EL (cell line): ENCODE results near the gene TAS1R2.
"Not testable (repeated sequence)": the region's sequence is repeated elsewhere in the genome, so short reads cannot be mapped to it uniquely, and the experiment has no call there.

Experiments used
- DNase-seq: peaks from one replicate; pipeline ENCODE4 v3.0.0-alpha.2; 2016

The TAS1R2 gene

DNA sequence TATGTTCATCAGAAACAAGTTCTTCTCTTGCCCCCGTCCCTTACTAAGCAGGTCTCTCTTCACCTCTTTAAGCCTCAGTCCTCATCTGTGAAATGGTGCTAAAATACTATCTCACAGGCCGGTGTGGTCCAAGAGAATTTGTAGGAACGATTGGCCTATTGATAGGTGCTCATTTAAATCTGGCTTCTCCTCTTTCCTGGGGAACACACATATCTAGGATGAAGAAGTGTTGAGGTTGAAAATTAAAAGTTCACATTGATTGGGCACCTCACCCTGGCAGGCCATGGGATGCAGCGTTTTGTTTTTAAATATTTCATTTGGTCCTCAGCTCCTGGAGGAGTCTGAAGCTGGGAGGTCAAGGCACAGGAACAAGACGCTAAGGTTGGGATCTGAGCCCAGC, 8.9 kb upstream of the TAS1R2 start:
- DNase-seq, result no peak

DNA sequence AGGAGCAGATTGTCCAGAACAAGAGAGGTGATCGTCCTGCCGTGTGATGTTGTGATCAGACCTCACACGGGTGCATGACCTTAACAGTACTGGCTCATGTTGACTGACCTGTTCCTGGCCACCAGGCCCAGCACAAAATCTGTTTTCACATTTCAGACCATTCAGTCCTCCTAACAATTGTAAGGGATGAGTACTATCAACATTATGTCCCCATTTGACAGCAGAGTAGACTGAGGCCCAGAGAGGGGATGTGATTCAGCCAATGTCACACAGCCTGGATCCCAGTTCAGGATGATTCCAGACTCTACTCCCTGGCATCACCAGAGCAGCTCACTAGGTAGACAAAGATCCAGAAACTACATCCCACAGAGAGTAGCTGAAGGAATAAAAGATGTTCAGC, 7.4 kb upstream of the TAS1R2 start:
- no peak for DNase-seq

DNA sequence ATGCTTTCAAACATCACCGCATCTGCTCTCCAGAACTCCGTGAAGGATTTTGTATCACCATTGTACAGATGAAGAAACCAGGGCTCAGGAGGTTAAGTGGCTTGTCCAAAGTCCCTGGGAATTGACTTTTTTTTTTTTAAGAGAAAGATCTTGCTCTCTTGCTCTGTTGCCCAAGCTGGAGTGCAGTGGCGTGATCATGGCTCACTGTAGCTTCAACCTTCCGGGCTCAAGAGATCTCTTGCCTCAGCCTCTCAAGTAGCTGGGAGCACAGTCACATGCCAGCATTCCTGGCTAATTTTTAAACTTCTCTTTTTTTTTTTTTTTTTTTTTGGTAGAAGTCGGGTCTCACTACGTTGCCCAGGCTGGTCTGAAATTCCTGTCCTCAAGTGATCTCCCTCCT, 6.9 kb upstream of the TAS1R2 start:
- DNase-seq, result no peak

DNA sequence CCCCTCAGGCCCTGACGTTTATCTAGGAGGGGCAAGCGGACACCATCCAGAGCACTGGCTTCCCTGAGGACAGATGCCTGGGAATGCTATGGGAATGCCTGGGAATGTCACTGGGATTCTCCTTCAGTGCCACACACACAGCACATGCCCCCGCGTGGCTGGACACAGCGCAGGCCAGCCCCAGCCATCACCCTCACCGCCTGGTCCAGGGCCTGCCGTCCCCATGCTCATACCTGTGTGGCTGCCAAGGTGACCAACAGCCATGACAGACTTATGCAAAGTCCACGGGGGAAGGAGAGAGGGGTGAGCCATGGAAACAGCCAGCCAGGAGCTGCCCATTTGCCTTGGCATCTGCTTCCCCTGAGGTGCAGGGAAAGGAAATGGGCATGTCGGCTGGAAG, 5.7 kb upstream of the TAS1R2 start:
- DNase-seq, result no peak

DNA sequence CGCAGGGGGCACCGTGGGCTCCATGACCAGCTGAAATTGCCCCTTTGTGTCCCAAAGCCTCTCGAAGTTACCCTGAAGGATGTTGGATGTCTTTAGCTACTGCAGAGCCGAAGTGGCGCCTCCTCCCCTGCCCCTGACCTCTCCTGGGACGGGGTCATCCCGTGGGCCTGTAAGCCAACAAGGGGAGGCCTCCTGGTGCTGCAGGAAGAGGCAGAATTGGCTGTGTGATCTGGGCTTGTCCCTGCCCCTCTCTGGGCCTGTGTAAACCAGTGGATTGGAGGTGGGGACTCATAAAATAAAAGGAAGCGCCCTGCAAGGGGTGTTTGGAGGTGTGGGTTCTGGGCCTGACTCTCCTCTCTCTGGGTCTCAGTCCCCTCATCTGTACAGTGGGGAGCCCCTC, 2.1 kb upstream of the TAS1R2 start:
- no peak for DNase-seq

DNA sequence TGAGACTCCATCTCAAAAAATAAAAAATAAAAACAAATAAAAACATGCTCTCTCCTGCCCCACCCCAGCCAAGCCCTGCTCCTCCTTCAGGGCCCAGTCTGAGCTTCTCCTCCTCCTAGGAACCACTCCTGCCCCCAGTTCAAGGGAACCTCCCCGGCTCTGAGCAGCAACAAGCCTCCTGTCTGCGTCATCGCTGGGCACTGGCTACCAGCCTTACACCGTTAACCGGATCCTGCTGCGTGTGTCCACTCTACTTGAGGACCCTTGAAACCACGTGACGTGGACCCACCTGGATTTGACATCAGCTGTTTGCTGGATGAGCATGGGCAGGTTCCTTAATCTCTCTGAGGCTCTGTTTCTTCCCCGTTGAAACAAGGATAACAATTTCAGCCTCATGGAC, 1.6 kb upstream of the TAS1R2 start:
- no peak for DNase-seq

DNA sequence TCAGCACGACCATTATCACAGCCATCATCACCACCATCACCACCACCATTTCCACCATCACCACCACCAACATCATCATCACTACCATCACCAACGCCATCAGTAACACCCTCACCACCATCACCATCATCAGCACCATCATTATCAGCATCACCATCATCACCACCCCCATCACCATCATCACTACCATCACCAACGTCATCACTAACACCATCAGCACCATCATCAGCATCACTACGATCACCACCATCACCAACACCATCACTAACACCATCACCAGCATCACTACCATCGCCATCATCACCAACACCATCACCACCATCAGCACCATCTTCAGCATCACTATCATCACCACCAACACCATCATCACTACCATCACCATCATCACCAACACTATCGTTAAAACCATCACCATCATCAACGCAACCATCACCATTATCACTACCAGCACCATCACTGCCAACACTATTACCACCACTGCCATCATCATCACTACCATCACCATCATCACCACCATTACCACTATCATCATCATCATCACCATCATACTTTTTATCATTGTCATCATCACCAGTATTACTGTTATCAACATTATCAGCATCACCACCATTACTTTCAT, 1.3 kb downstream of the TAS1R2 start:
- DNase-seq, result no peak

DNA sequence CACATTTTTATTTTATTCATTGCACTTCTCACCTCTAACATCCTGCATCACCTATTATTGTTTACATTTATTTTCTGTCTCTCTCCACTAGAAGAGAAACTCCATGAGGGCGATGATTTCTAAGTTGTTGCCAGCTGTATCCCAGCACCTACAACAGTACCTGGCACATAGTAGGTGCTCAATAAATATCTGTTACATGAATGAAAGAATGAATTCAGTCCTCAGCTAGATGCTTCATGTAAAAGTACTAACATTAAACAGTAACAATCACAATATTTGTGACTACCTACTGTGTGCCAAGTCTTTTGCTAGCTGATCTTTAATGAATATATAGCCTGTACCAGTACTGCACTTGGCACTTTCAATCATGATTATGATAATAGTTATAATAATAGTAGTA, 3.0 kb downstream of the TAS1R2 start:
- DNase-seq, result no peak

DNA sequence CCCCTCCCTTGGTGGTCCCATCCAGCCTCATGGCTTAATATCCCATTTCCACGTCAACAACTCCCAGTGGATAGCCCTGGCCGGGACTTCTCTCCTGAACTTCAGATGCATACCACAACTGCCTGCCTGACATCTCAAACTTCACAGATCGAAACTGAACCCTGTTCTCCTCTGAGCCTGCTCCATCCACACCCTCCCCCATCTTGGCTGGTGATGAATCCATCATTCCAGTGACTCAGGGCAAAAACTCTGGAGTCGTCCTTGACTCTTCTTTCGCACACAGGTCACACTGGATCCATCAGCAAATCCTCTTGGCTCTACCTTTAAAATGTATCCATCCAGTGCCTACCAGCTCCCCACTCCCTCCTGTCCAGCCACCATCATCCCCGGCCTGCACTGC, 3.9 kb downstream of the TAS1R2 start:
- DNase-seq, result peak; percentile 6

DNA sequence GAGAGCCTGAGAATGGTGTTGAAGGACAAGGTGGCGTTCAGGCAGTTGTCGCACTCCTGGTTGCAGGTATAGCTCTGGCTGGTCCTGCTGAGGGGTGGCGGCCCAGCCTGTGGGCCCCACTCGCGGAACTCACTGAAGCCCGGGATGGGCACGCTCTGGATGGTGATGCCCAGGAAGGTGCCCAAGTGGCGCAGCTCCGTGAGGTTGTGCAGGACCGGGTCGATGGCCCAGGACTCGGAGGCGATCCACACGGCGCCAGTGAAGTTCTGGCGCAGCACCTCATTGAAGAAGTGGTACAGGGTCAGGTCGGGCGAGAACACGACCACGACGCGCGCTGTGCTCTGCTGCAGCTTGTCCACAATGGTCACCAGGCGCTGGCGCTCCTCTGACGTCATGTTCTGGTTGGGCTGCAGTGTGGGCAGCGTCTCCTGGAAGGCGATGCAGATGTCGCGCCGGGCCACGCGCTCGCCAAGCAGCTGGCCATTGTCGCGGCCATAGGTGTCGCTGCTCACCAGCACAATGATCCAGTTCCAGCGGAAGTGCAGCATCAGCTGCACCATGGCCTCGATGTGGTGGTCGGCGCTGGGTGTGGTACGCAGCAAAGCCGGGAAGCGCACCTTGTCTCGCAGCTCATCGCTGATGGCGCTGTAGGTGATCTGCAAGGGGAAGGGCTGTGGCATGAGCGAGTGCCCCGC, 5.0 kb downstream of the TAS1R2 start:
- no peak for DNase-seq

DNA sequence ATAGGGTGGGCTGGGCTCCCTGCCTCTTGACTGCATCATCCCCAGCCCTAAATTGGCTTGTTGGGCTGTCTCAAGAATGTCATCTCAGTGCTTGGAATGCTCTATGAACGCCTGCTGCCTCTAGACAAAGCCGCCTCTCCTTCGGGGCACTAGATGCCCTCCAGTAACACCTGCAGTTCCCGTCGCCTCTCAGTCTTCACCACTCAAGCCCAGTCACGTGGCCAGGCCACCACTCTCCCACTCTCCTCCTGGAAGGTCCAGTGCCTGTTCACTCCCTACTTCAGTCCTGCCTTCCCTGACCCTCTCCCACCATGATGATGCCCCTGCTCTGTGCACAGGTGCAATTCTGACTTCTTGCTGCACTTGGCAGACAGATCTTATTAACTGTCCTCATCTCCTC, 7.0 kb downstream of the TAS1R2 start:
- no peak for DNase-seq

DNA sequence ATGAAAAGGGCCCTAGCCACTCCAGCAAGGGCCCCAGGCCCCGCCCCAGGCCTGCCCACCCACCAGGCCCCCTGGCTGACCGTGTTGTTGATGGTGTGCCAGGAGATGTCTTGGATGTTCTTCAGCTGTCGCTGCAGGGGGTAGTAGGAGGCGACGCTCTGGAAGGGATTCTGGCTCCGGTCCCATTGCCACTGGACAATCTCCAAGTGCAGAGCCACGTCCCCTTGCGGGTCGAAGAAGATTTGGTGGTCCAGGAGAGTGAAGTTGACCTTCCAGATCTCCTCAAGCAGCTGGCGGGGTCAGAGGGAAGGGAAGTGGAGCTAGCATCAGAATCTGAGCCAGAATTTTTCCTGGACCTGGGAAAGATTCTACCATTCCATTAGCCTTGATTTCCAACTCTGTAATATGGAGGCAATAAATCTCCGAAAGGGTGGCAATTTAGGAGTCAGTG, 10.2 kb downstream of the TAS1R2 start:
- DNase-seq, result no peak

DNA sequence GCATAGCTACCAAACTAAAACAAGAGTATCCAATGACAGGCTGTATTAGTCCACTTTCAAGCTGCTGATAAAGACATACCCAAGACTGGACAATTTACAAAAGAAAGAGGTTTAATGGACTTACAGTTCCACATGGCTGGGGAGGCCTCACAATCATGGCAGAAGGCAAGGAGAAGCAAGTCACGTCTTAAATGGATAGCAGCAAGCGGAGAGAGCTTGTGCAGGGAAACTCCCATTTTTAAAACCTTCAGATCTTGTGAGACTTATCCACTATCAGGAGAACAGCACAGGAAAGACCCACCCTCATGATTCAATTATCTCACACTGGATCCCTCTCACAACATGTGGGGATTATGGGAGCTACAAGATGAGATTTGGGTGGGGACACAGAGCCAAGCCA, 11.7 kb downstream of the TAS1R2 start:
- DNase-seq, result not testable (repeated sequence)

DNA sequence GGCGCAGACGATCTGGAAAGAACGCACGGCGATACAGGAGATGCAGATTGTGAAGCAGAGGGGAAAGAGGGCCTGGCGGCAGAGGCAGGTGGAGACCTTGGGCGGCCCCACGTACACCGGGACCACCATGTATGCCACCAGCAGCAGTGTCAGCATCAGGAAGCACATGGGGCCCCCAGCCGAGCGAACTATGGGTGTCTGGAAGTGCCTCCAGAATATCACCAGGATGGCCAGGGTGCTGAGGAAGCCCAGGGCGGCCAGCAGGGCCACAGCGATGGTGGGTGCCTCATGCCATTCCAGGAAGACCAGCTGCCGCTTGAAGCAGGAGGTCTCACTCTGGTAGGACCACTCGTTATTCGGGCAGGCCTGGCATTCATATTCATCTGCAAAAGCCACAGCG, 19.3 kb downstream of the TAS1R2 start:
- no peak for DNase-seq

DNA sequence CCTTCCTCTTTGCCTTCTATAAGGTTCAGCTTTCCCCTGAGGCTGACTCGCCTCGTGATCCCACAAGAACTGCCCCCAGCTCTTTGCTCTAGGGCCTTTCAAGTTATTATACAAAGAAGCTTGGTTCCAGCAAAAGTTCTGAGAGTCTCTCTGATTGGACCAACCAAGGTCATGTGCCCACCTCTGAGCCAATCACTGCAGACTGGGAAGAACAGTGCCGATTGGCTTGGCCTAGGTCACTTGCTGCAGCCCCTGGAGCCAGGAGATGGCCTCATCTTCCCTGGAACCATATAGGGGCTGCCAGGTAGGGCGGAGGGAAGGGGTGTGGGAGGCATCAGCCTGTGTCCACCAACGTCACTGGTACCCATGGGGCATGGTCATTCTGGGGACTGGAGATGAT, 22.8 kb downstream of the TAS1R2 start:
- DNase-seq, result no peak

DNA sequence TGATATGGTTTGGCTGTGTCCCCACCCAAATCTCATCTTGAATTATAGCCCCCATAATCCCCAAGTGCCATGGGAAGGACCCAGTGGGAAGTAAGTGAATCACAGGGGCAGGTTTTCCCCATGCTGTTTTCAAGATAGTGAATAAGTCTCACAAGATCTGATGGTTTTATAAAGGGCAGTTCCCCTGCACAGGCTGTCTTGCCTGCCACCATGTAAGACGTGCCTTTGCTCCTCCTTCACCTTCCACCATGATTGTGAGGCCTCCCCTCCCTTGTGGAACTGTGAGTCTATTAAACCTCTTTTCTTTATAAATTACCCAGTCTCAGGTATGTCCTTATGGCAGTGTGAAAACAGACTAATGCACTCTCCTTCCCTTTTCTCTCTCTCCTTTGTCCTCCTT, 27.1 kb downstream of the TAS1R2 start:
- DNase-seq, result not testable (repeated sequence)

DNA sequence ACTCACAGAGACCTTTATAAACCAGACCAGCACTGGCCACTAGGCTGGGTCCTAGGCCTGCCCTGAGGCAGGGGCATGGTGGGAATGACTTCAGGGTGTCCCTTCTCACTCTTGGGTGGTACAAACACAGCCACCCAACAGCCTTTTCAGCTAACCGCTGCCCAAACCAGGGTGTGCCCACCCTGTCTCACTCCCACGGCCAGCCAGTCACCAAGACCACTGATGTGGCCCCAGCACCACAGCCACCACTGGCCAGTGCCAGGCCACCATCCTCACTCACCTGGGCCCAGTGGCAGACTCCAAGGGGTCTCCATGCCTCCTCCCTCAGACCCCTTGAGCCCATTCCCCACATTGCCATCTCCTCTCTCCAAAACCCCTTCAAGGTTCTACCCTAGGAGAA, 27.8 kb downstream of the TAS1R2 start:
- no peak for DNase-seq

DNA sequence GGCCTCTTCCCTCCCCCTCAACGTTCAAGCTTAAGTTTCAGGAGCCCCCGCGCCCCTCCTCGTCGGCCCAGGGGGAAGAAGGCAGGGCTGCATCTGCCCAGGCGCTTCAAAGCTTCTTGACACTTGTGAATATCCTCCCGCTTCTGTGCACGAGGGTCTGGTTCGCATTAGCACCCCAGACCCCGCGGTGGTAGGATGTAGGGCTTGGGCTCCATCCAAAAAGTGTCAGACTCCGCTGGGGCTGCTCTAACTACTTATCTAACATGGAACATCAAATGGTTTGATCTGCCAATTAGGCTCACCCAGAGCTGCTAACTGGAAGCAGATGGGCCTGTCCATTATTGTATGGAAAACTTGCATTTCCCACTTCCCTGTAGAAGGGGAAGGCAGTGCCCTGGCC, 28.9 kb downstream of the TAS1R2 start:
- no peak for DNase-seq

DNA sequence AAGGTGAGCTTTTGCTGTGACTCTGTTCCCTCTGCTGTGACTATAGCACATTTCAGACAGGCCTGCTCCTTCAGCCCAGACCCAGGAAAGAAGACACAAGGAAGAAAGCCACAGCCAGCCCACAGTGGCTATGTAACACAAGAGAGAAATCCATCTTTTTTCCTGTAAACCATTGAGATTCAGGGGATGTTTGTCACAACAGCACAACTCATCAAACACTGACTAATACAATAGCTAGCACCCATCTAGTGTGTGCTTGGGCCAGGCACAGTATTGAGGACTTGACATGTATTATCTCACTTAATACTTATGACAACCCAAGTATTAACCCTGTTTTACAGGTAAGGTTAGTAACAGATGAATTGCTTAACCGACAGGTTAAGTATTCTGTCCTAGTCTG, 29.8 kb downstream of the TAS1R2 start:
- DNase-seq, result no peak

DNA sequence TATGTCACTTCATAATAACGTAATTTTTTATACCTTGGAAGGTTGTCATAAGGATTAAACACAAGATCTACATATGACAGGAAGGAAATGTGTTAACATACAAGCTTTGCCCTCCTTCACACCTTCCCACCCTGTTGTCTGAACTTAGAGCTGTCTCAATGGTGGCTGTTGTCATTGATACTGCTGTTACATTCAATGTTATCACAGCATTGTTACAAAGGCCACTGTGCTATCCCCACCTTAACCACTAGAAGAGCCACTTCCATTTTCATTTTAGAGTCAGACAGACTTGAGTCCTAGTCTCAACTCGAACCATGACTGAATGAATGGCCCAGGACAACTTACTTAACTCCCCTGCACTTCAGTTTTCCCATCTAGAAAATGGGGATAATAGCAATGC, 31.2 kb downstream of the TAS1R2 start:
- no peak for DNase-seq

DNA sequence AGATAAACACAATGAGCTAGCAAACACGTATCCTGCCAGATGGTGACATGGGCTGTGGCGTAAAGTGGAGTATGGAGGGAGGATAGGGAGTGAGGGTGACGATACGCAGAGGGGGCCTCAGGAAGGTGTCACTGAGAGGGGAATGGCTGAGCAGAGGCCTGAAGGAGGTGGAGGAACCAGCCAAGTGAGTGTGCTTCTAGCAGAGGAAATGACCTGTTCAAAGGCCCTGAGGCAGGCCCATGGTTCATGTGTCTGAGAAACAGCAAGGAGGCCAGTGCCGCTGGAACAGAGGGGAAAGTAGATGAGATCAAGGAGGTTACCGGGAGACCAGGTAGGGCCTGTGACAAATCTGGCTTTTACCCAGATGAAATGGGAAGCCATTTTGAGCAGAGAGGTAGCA, 36.0 kb downstream of the TAS1R2 start:
- no peak for DNase-seq

DNA sequence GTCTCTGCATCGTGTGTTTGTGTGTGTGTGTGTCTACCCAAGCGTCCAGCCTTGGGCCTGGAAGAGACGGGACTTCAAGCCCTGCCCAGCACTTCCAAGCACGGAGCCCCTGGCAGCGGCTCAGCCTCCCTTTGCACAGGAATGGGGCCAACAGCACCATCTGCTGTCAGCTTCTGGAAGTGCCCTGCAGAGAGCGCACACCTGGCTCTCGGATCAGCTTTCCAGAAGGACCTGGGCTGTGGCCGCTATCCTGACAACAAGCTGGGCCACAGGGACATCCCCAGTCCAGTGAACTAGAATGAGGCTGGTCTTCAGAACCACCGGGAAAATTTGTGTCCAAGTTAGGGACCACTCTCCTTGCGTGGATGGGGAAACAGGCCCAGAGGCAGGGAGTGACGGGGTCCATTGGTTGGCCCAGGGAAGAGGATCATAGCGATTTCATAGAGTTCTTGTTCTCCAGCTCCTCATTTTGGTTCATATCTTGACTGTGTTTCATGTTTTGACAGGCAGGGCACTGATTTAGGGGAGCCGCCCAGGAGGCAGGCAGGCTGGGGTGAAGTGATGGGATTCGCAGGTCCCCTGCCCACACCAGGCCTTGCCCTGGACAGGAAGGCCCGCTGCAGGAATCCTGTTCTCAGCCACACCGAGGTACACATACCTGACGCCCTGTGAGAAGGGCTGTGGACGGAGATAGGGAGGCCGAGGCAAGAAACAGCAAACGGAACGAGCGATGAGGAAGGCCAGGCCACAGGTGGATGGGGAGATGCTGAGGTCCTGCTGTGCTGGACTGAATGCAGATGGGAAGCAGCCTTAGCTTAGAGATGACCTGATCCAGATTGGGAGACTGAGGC, 38.4 kb downstream of the TAS1R2 start:
- DNase-seq, result peak; percentile 66

DNA sequence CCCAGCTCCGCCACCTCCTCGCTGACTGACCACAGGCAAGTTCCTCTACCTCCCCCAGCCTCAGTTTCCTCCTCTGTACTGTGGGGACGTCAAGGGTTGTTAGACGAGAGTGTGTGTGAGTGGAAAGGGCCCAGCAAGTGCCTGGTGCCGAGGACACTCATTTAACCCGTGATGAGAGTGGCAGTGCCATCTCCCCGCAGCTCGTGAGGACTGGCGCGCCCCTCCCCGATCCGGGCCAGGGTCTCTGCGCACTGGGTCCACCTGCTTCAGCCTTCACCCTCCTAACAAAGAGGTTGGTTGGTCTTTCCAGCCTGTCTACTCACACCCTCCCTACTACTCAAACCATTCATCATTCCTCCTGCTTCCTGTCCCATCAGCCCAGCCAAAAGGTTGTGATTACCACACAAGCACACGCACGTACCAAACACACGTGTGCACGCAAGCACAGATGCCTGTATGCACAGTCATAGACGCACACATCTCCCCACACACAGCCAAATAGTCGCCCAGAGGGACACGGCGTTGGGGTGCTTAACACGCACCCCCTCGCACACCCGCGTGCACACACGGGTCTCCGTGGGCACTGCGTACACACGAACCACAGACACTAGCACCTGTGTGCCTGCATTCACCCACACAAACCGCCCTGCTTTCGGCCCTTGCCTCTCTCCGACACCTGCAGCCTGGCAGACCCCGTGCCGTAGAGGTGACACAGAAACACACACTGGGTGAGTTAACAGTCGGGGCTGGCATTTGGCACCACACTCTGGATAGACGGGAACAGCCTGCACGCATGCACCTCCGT, 39.3 kb downstream of the TAS1R2 start:
- DNase-seq, result no peak
